Osteoblast (primary cell): Measurements from ENCODE around the gene SUGCT. TPM values are rescaled to one million over a fixed set of nuclear protein-coding genes. Genes with fewer than 3 reads are reported as not detected.

Experiments
- DNase-seq: peaks from one replicate; pipeline ENCODE4 v3.0.0; 2011; ENCODE audit warnings: low spot score, mixed read lengths; ENCODE audit not compliant: insufficient read length; ENCODE audit errors: missing footprints
- H2AFZ ChIP-seq: 2 replicates; pipeline ENCODE4 v1.6.0; 2011; ENCODE audit warnings: mild to moderate bottlenecking, low read length
- H3K27ac ChIP-seq: 2 replicates; pipeline ENCODE4 v1.5.1; 2011; ENCODE audit warnings: mild to moderate bottlenecking, low read depth, low read length, moderate library complexity
- H3K27me3 ChIP-seq: 2 replicates; pipeline ENCODE4 v1.6.0; 2012; ENCODE audit warnings: mild to moderate bottlenecking, control low read depth, inconsistent platforms, low read length, moderate library complexity; ENCODE audit not compliant: insufficient read depth
- H3K36me3 ChIP-seq: 2 replicates; pipeline ENCODE4 v1.5.1; 2011; ENCODE audit warnings: mild to moderate bottlenecking, low read length, control low read depth, moderate library complexity; ENCODE audit not compliant: insufficient read depth
- H3K4me1 ChIP-seq: 2 replicates; pipeline ENCODE4 v1.5.1; 2011; ENCODE audit warnings: mild to moderate bottlenecking, low read length, control low read depth, moderate library complexity; ENCODE audit not compliant: insufficient read depth
- H3K4me2 ChIP-seq: 2 replicates; pipeline ENCODE4 v1.6.0; 2011; ENCODE audit warnings: mild to moderate bottlenecking, low read length; ENCODE audit not compliant: insufficient read depth
- H3K4me3 ChIP-seq: fragments of 200-600 bp; sonication (generic); 3 replicates; pipeline ENCODE4 v1.5.1; 2012; ENCODE audit warnings: mild to moderate bottlenecking, low read length, inconsistent platforms; ENCODE audit not compliant: insufficient read depth
- H3K79me2 ChIP-seq: 2 replicates; pipeline ENCODE4 v1.6.0; 2012; ENCODE audit warnings: mild to moderate bottlenecking, low read length, control low read depth, inconsistent platforms; ENCODE audit not compliant: insufficient read depth
- H3K9me3 ChIP-seq: 2 replicates; pipeline ENCODE4 v1.5.1; 2011; ENCODE audit warnings: low read depth, low read length, control low read depth
- H4K20me1 ChIP-seq: 2 replicates; pipeline ENCODE4 v1.6.0; 2012; ENCODE audit warnings: mild to moderate bottlenecking, low read length, control low read depth; ENCODE audit not compliant: insufficient read depth
- CTCF ChIP-seq: IDR thresholded peaks from 2 replicates; pipeline ENCODE4 v1.5.1; 2011; ENCODE audit warnings: mild to moderate bottlenecking, low read depth, low read length, moderate library complexity; ENCODE audit errors: extremely low read depth
- total RNA-seq: library from RNA; depleted of rRNA; stranded (reverse); fragments of >200 nt; gene quantifications from 2 replicates; pipeline ENCODE4 v1.2.3, GENCODE V29; 2012

SUGCT gene
- total RNA-seq, 1 donor, result 21.7 TPM

- Histone ChIP-seq H3K27me3 (no peaks in the 10 kb centered on the region), H3K79me2 (no peaks in the 10 kb centered on the region), H3K4me2 (no peak overlapping the region), H3K4me1 (peaks cover 19% of the 10 kb centered on the region), H3K27ac (peak overlapping the region; percentile 92), H4K20me1 (no peaks in the 10 kb centered on the region), H3K9me3 (no peaks in the 10 kb centered on the region), H2AFZ (no peak overlapping the region), H3K4me3 (no peak overlapping the region), H3K36me3 (no peaks in the 10 kb centered on the region)
- DNase-seq, result no peak
- TF ChIP-seq CTCF, result peak; percentile 65
Measured at GRCh38 chr7:40199076-40199802, 64.4 kb downstream of the SUGCT start.

GRCh38 chr7:40200791-40201190 lies 66.0 kb downstream of the SUGCT start:
- no peak for TF ChIP-seq CTCF
- H3K4me3 ChIP-seq, result no peak overlapping the region
- H3K79me2 ChIP-seq, result no peaks in the 10 kb centered on the region
- H3K27me3 ChIP-seq, result no peaks in the 10 kb centered on the region
- no peaks in the 10 kb centered on the region for H3K9me3 ChIP-seq
- peak overlapping the region; percentile 60 for H3K4me2 ChIP-seq
- H4K20me1 ChIP-seq, result no peaks in the 10 kb centered on the region
- peak; percentile 54 for DNase-seq
- H3K4me1 ChIP-seq, result peaks cover 19% of the 10 kb centered on the region
- H2AFZ ChIP-seq, result peak overlapping the region; percentile 29
- peak overlapping the region; percentile 92 for H3K27ac ChIP-seq
- no peaks in the 10 kb centered on the region for H3K36me3 ChIP-seq

GRCh38 chr7:40202851-40203250 lies 68.0 kb downstream of the SUGCT start:
- Histone ChIP-seq H3K27me3 (no peaks in the 10 kb centered on the region), H3K4me2 (no peak overlapping the region), H3K27ac (no peak overlapping the region), H3K79me2 (no peaks in the 10 kb centered on the region), H3K9me3 (no peaks in the 10 kb centered on the region), H4K20me1 (no peaks in the 10 kb centered on the region), H2AFZ (no peak overlapping the region), H3K36me3 (no peaks in the 10 kb centered on the region), H3K4me1 (peaks cover 17% of the 10 kb centered on the region), H3K4me3 (no peak overlapping the region)
- DNase-seq, result no peak
- TF ChIP-seq CTCF, result no peak

GRCh38 chr7:40204581-40204980 lies 69.8 kb downstream of the SUGCT start:
- Histone ChIP-seq H2AFZ (no peak overlapping the region), H3K27ac (no peak overlapping the region), H4K20me1 (no peaks in the 10 kb centered on the region), H3K9me3 (no peaks in the 10 kb centered on the region), H3K4me3 (no peak overlapping the region), H3K36me3 (no peaks in the 10 kb centered on the region), H3K4me2 (no peak overlapping the region), H3K79me2 (no peaks in the 10 kb centered on the region), H3K27me3 (no peaks in the 10 kb centered on the region), H3K4me1 (peaks cover 17% of the 10 kb centered on the region)
- no peak for TF ChIP-seq CTCF
- DNase-seq, result no peak
